NCI-H69 (cell line): ENCODE data around the gene ERI3.
"Not testable (repeated sequence)": the region's sequence is repeated elsewhere in the genome, so short reads cannot be mapped to it uniquely, and the experiment has no call there.

ENCODE experiments used
- DNase-seq: peaks from one replicate; lab custom pipeline; 2025; lab: John Stamatoyannopoulos, UW

Gene ERI3

DNA sequence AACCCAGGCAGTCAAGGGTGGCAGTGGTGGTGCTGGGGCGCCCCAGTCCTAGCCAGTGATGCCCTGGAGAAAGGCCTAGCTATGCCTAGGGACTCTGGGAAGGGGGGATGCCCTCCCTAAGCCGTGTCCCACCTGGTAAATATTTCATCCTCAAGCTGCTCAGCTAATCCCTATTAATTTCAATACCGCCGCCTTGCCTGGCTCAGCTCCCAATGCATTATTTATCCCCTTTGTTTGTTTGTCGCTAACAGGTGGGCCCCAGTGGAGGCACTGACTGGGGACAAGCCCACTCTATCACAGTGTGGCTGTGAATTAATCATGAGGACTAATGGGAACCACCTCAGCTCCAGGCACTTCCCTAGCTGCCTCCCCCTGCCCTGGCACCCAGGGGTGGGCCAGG lies 119.2 kb downstream of the ERI3 start:
- no peak for DNase-seq

DNA sequence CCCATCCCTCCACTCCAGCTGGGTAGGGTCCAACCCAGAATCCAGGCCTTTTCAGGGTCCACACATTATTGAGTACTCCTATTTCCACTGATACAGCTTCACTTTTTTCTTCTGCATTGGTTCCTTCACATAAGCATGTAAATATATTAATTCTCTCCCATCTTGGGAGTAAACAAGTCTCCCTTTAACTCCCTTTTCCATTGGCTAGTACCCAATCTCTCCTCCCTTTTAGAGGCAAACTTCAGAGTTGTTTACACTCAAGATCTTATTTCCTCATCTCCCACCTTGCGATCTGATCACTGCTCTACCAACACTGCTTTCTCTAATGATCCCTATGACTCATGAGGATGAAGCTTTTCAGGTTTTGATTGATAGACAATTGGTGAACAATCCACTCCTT lies 121.5 kb downstream of the ERI3 start:
- no peak for DNase-seq

DNA sequence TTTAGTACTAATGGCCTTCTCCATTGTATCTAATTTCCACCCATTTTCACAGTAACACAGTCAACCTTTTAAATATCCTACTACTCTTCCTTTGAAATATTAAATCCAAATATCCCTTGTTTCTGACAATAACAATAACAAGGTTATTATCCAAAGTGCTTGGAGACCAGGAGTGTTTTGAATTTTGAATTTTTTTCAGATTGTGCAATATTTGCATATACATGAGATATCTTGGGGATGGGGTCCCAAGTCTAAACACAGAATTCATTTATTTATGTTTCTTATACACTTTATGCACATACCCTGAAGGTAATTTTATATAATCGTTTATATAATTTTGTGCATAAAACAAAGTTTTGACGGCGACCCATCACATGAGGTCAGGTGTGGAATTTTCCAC lies 124.3 kb downstream of the ERI3 start:
- DNase-seq: no peak

DNA sequence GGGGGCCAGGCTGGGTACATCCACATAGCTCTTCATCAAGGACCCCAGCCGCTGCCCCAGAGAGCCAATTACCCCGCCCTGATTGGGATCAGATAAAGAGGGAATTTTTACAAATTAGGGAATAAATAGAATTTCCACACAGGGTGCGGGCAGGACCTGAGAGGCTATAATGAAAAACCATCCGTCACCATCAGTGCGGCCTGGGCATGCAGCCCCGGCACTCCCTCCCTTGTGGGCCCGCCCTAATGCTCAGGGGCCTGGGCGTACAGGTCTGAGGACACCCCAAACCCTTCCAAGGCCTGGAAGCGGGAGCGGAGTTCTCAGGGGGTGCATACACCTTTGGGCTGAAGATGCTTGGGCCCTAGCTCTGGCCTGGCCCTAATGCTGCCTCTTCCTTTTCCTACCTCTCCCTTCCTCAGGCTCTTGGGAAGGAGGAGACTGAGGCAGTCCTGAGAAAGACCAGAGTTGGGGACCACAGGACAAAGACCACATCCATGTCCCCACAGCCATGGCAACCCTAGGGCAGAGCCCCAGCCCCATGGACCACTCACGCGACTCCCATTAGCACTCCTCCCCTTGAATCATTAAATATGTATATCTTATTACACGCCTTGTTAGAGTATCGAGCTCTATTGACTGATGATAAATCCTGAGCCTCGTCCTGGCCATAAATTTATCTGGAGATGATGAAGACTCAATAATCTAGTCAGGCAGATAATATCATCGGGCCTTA lies 125.5 kb downstream of the ERI3 start:
- no peak for DNase-seq

DNA sequence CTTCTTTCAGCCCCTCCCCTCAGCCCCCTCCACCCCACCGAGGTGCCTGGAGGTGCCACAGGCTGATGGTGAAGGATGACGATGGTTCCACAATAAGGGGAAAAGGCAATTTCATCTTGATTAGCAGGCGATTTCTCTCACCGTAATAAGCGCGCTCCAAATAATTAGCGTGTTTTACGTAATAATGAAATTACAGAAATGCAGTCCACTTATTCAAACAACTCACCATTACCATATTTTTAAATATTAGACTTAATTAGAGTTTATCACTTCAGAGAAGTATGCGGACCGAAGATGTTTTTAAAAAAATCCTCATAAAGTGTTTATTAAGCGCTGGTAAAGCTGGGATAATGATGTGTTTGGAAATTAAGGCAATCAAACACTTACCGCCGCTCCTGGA lies 126.8 kb downstream of the ERI3 start:
- no peak for DNase-seq

DNA sequence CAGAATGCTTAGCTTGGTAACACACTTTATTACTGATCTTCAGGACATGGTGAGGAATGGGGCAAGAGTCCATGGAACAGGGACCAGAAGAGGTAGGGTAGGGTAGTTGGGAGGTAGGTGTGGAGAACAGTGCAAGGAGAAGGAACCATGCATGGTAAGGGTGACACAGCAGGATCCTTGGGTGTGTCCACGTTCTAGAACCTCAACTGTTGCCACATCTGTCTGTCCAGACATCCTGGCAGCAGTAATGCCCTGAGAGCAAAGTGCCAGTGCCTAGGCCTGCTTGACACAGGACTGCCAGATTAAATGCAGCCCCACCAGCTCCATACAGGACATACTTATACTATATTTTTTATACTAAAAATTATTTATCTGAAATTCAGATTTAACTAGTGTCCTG lies 127.8 kb downstream of the ERI3 start:
- no peak for DNase-seq

DNA sequence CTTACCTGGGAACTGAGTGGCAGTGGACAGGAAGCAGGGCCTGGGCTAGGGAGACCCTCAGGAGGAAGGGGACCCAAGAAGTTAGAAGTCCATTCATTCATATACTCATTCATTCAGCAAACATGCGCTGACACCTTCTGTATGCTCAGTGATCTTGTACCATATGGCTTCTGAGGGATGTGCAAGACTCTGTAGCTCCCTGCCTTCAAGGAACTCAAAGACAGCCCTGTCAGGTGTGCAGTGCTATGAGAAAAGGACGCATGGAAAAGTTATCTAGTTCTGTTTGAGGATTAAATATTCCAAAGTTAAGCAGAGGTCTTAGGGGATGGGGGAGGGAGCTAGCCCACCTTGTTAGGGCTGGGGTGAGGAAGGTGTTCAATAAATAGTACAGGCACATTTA lies 129.3 kb downstream of the ERI3 start:
- DNase-seq: no peak

DNA sequence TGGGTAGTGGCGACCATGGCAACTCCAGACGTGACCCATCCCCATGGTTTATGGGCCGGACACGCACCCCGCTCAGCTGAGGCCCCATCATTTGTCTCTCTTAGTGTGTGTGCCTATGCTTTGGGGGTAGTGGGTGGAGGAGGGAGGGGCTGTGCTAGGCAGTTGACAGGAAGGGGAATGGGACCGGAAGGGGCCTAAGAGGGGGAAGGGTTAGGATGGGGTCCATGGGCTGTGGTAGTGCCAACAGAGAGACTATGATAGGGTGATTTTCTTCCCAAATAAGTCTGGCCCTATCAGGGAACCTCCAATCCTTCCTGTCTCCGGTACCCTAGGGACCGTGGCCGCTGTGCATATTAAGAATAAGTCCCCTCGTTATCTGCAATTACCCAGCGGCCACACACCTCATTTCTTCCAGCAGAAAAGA lies 131.9 kb downstream of the ERI3 start:
- no peak for DNase-seq

DNA sequence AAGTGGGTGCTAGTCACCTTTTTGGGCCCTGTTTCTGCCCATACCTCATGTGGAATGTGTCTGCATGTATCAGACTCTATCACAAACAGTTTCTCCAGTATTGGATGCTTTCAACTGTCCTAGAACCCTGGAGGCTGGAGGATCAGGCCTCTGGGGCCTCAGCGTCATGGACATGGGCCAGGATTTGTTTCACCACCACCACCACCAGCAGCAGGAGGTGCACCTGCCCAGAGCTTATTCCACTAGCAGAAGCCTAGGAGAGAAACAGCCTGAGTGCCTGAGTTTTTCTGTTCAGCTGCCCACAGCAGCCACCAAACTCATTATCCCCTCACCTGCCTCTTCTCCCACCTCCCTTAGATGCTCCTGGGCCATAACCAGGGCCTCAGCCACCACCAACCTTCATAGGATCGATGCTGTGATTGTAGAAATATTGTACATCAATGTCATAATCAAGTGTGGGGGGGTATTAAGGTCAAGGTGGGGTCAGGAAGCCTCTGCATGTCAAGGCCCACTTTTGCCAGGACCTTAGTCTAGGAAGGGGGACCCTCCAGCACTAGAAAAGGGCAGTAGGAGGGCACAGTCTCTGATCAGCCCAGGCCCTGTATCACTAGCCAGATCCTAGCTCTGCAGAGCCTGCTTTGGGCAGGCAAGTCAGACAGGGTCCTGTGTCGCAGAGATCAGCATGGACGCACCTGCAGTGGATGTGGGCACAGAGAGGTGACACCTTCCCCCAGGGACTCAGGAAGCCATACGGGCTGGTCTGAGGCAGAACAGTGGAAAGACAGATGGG lies 132.5 kb downstream of the ERI3 start:
- no peak for DNase-seq

DNA sequence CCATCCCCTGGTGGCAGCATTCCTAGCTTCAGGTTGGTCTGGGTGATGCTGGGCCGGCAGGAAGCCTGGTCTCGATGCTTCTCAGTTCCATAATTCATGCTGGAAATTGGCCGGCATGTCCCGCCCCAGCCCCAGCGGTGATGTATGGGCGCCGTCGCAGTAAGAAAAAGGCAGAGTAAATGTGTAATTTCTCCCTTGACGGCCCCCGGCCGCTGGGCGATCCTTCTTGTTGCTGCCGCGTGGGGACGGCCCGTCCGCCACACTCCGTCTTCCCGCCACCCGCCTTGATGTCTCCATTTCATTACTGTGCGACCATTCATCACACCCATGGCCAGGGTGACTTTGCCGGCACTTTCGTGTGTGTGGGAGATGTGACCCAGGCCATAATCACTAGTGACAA lies 133.3 kb downstream of the ERI3 start:
- no peak for DNase-seq

DNA sequence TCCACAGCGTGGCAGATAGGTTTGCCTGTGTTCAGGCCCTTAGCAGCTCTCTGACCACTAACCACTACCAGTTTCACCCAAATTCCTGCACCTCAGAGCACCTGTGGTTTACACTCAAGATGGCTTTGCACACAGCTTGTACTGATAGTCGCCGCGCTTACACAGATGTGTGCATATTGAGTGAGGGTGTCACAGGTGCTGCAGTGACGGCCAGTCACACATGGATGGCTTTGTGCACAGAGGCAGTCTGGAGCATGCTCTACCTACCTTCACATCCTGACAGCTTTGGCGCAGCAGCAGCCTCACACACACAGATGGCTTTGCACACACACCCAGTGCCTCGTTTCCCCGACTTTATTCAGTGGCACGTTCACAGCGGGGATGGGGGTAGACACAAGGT lies 134.3 kb downstream of the ERI3 start:
- DNase-seq: no peak

DNA sequence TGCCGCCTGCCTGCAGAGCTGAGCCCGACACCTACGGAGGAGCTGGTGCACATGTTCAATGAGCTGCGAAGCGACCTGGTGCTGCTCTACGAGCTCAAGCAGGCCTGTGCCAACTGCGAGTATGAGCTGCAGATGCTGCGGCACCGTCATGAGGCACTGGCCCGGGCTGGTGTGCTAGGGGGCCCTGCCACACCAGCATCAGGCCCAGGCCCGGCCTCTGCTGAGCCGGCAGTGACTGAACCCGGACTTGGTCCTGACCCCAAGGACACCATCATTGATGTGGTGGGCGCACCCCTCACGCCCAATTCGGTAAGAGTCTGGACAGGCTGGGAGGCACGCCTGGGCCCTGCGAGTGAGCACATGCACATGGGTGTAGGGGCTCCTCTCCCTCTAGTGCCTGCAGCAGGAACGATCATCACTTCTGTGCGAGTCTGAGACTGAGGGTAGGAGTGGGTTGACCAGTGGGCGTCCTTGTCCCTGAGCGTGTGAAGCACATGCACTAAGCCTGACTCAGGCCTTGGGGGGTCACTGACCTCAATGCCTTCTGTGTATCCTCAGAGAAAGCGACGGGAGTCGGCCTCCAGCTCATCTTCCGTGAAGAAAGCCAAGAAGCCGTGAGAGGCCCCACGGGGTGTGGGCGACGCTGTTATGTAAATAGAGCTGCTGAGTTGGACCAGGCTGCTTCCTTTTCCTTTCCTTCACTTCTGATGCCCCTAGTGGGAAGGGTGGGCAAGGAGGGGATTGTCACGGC lies 134.9 kb downstream of the ERI3 start:
- no peak for DNase-seq

DNA sequence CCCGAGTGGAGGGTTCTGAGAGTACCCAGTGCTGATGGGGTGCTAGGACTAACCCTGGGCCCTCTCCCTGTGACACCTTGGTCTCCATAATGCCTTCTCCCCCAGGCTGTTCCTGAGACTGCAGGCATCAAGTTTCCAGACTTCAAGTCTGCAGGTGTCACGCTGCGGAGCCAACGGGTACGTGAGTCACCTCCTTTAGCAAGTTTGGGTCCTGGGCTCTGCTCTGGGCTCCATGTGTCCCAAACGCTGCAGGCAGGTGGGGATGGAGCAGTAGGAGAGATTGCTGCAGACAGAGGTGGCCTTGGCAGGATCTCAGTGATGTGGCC lies 135.8 kb downstream of the ERI3 start:
- no peak for DNase-seq

DNA sequence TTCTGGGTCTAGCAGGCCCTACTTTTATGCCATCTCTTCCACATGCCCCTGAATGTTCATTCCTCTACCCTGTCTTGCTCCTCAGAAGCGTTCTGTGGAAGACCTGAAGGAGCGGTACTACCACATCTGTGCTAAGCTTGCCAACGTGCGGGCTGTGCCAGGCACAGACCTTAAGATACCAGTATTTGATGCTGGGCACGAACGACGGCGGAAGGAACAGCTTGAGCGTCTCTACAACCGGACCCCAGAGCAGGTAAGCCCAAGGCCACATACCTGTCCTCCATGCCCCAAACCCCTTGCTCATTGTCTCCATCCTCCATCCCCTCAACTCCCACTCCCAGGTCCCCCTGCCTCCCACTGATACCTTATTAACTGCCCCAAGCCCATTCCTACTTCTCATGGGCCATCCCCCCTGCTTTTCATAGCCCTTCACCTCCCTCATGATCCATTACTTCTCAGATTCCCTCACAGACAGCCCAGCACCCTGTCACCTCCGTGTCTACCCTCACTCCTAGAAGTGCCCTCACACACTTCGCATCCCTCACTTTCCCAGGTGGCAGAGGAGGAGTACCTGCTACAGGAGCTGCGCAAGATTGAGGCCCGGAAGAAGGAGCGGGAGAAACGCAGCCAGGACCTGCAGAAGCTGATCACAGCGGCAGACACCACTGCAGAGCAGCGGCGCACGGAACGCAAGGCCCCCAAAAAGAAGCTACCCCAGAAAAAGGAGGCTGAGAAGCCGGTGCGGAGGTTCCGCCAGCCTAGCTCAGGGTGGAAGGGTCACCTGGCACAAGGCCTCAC lies 136.4 kb downstream of the ERI3 start:
- DNase-seq: no peak

DNA sequence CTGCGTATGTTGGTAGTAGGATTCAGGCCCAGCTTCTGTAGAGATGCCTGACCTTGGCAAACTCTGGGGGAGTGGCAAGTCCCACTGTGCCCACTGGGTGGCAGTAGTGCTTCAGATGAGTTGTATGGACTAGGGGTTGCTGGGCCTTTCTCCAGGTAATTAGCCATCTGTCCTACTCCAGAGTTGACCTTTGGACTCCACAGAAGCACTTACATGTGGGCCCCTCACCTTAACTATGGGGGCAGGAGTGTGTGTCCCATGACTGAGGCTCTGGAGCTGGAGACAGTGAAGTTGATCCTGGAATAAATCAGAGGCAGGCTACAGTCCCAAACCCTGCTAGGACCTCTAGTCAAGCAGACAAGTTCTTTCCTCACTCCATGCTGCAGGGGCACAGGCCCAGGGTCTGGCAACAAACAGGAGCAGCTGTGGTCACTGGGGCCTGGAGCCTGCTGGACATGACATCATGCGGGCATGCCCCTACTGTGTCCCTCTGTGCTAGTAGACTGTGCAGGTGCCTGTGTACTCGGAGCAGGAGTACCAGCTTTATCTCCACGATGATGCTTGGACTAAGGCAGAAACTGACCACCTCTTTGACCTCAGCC lies 137.1 kb downstream of the ERI3 start:
- peak; percentile 82 for DNase-seq

DNA sequence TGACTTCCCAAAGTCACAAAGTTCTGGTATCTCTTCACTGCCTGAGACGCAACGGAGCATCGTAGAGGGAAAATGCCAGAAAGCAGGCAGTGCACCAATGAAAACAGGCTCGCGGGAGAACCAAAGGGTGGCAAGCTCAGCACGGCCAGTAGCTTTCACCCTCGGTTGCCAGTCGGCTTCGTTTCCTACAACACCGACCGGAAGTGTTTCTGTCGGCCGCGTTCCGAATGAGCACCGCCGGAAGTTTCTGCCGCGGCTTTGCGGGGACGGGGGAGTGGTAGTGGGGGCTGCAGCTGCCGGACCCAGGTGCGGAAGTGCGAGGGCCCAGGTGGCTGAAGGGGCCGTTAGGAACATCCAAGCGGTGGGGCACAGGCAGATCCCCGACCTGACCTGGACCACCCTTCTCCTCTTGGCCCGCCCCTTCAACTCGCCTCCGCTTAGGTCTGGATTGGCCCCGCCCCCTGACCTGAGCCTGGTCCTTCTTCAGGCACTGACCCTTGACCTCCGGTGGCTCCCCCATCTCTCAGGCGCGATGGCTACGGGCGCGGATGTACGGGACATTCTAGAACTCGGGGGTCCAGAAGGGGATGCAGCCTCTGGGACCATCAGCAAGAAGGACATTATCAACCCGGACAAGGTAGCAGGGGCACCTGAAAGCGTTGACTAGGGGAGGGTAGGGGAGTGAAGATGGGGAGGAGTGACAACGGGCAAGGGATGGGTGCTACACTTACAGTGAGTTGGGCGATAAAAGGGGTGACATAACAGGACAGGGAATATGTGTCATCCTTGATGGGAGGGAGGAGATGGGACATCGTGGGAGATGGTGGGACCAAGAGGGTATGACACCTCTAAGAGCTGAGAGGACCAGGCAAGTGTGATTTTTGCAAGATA lies 141.6 kb downstream of the ERI3 start, which contains the start of gene DMAP1:
Gene DMAP1, plus strand, starts transcription at position 250 of the 891 bp plus-strand sequence. Its CDS starts 283 bp downstream, at position 533.
- peak; percentile 87 for DNase-seq

DNA sequence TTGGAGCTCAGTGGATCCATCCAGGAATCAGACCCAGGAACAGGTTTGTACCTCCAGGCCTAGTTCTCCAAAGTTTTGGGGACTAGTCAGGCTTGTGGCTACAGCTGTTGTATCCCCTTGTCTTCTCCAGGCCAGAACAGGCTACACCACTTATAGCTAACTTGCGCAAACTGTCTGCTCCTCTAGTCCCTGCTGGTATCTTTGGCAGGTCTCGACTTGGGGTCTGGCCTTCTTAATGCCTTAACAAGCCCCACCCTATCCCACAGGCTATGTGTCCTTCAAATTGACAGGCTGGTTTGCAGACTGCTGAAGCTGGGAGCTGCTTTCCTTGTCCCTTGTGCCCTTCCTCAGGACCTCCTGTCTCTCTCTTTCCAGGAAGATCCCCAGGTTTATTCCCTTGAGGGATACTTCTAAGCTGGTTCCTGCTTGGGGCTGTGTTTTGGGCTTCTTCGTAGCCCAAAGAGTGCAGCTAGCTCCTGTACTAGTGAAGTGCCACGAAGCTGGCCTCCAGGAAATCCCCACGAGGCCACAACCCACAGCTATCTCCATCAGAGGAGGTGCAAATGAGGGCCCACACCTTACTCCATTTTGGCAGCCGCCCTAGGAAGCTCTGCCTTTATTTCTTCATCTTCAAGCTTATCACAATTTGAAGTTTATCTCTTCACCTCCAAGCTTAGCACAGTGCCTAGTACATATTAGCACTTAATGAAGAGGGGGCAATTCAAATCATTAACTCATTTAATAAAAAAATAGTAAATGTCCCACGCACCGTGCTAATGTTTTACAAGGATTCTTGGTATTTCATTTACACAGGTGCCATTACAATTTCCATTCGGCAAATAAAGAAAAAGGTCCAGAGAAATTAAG lies 142.5 kb downstream of the ERI3 start:
- peak; percentile 9 for DNase-seq

DNA sequence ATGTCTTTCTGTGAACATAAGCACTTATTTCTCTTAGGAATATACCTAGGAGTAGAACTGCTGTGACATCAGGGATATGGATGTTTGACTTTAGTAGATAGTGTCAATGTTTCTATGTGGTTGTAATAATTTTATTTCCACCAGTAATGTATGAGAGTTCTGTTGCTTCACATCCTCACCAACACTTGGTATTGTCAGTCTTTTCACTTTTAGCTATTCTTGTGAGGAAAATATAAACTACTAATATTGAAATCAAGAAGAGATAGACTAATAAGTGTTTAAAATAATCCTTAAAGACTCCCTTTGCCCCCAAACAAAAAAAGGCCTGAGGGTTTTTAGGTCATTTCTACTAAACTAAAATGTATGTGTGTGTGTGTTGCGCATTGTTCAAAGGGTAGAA lies 144.5 kb downstream of the ERI3 start:
- DNase-seq: no peak

DNA sequence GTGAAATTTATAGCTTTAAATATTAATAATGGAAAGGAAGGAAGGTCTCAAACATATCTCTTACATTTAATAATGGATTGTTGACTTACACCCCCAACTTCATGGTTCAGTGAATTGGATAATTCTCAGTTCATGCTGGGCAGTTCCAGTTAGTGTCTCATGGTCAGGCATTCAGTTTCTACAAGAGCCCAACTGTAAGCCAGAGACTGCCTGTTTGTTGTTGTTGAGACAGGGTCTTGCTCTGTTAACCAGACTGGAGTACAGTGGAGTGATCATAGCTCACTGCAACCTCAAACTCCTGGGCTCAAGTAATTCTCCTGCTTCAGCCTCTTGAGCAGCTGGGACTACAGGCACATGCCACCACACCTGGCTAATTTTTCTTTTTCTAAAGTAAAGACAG lies 146.8 kb downstream of the ERI3 start:
- peak; percentile 5 for DNase-seq

DNA sequence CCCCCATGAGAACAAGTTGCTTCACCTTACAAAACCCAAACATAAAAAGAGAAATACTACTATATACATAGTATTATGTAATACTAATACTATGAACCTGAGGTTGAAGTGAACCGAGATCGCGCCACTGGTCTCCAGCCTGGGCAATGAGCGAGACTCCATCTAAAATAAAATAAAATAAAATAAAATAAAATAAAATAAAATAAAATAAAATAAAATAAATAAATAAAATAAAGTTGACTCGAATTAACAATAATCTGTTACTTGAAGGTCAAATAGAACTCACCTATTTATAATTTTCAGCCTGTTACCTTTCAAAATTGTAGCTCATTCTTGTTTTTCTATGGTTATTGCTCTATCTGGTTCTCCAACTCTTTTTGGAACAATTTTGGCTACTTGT lies 148.5 kb downstream of the ERI3 start:
- not testable (repeated sequence) for DNase-seq
